Smooth muscle cell of the brain vasculature (primary cell): ENCODE measurements around the gene CADPS.

Source experiments
- DNase-seq: peaks from one replicate; pipeline ENCODE4 v3.0.0-alpha.2; 2012; ENCODE audit warnings: low read depth, low spot score

Gene CADPS

DNA sequence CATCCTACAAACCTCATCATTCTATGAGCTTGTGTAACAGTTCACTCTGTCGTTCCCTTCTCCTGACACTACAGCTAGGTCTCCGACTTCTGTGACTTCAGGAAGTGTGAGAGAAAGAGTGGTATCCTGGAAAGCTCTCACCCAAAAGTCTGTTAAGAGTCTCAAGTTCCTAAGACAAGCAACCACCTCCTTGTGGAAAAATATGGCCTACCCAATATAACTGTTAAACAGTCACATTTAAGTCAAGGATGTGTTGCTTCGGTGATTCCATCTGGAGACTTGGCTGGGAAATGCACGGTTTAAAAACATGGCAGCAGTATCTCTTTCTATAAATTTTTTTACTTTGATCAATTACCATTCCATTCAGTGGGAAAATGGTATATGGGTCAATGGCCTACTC is 515.7 kb downstream of the CADPS start:
- no peak for DNase-seq

DNA sequence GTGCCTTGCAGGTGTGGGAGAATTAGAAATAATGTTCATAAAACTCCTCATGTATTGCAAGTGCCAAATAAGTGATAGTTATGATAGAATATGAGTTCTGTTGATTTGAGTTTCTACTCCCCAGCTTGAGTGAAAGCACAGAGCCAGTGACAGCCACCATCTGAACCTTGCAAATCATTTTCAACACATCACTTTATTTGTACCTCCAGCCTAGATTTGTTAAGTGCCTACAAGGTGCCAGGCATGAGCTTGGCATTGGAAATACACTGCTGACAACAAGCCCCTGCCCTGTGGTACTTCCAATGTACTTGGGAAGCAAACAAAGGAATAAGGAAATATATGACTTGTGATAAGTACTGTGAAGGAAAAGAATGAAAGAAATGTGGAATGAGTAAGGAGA is 518.9 kb downstream of the CADPS start:
- no peak for DNase-seq

DNA sequence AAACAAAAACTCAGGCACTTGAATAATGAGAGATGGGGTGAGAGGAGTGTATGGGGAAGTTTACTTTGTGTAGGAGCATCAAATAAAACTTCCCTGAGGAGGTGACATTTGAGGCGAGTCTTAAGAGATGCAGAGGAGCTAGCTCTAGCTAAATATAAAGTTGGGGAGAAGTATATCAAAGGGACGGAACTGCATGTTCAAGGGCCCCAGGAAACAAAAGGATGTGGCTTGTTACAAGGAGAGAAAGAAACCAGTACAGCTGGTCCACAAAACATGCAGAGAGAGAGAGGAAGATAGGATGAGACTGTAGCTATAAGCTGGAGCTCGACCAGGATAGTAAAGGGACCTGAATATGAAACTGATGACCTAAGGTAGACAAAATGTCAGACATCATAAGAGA is 519.5 kb downstream of the CADPS start:
- DNase-seq = no peak
